Epithelial cell of proximal tubule (primary cell): ENCODE measurements around the gene CPAMD8. TPM values are rescaled to one million over a fixed set of nuclear protein-coding genes. Genes with fewer than 3 reads are reported as not detected.
"Not testable (repeated sequence)": the region's sequence is repeated elsewhere in the genome, so short reads cannot be mapped to it uniquely, and the experiment has no call there.

Source experiments
- DNase-seq: peaks from one replicate; pipeline ENCODE4 v3.0.0-alpha.2; 2011; ENCODE audit warnings: low read depth
- H3K4me3 ChIP-seq: 2 replicates; pipeline ENCODE4 v1.5.1; 2011; ENCODE audit warnings: low read depth, mild to moderate bottlenecking, low read length
- CTCF ChIP-seq: conservative IDR thresholded peaks from 2 replicates; pipeline ENCODE4 v1.5.1; 2012; ENCODE audit warnings: low read depth, mild to moderate bottlenecking, low read length
- total RNA-seq: library from RNA; depleted of rRNA; stranded (reverse); fragments of >200 nt; gene quantifications from 2 replicates; pipeline ENCODE4 v1.2.3, GENCODE V29; 2015

Gene CPAMD8
- total RNA-seq, 1 donor from 2014 or later = 8.2 TPM

GRCh38 chr19:17020823-17021222, 5.8 kb downstream of the CPAMD8 start:
- no peak overlapping the region for H3K4me3 ChIP-seq
- DNase-seq = no peak
- TF ChIP-seq CTCF = no peak

GRCh38 chr19:17020385-17020784, 6.2 kb downstream of the CPAMD8 start:
- TF ChIP-seq CTCF = no peak
- no peak overlapping the region for H3K4me3 ChIP-seq
- DNase-seq = no peak

- not testable (repeated sequence) for H3K4me3 ChIP-seq, DNase-seq
Measured at GRCh38 chr19:17014212-17014861, 12.3 kb downstream of the CPAMD8 start.

- H3K4me3 ChIP-seq = no peak overlapping the region
- TF ChIP-seq CTCF = no peak
- DNase-seq = no peak
Measured at GRCh38 chr19:17011485-17011884, 15.1 kb downstream of the CPAMD8 start.

- no peak for DNase-seq
- TF ChIP-seq CTCF = no peak
- no peak overlapping the region for H3K4me3 ChIP-seq
Measured at GRCh38 chr19:17006579-17006978, 20.0 kb downstream of the CPAMD8 start.

GRCh38 chr19:17005000-17005399, 21.6 kb downstream of the CPAMD8 start:
- H3K4me3 ChIP-seq = no peak overlapping the region
- no peak for DNase-seq
- no peak for TF ChIP-seq CTCF

- DNase-seq = no peak
- TF ChIP-seq CTCF = no peak
- H3K4me3 ChIP-seq = no peak overlapping the region
Measured at GRCh38 chr19:17004386-17004785, 22.2 kb downstream of the CPAMD8 start.

- no peak for DNase-seq
- no peak for TF ChIP-seq CTCF
- no peak overlapping the region for H3K4me3 ChIP-seq
Measured at GRCh38 chr19:17002455-17002854, 24.2 kb downstream of the CPAMD8 start.
